ENCODE results near the gene PIGH.
A peak's percentile ranks its signal among the peaks of the same experiment; 100 is the strongest.

Gene PIGH

GRCh38 chr14:67575684-67576083, 24.4 kb downstream of the PIGH start:
- no peak for DNase-seq (ENCODE audit: low read depth, low spot score)

- DNase-seq (ENCODE audit: low read depth, low spot score), result no peak
Observed at GRCh38 chr14:67574806-67575205, 25.3 kb downstream of the PIGH start.

- DNase-seq (ENCODE audit: low read depth, low spot score), result no peak
Observed at GRCh38 chr14:67574156-67574555, 25.9 kb downstream of the PIGH start.

GRCh38 chr14:67573228-67574010, 26.6 kb downstream of the PIGH start:
- no peak for DNase-seq (ENCODE audit: low read depth, low spot score)

- DNase-seq (ENCODE audit: low read depth, low spot score), result no peak
Observed at GRCh38 chr14:67572608-67573007, 27.5 kb downstream of the PIGH start.

- no peak for DNase-seq (ENCODE audit: low read depth, low spot score)
Observed at GRCh38 chr14:67571991-67572323, 28.1 kb downstream of the PIGH start.

GRCh38 chr14:67571275-67571990, 28.6 kb downstream of the PIGH start:
- peak; percentile 52 for DNase-seq (ENCODE audit: low read depth, low spot score)

GRCh38 chr14:67570453-67570852, 29.6 kb downstream of the PIGH start:
- no peak for DNase-seq (ENCODE audit: low read depth, low spot score)

- no peak for DNase-seq (ENCODE audit: low read depth, low spot score)
Observed at GRCh38 chr14:67569651-67570290, 30.3 kb downstream of the PIGH start.

GRCh38 chr14:67569011-67569650, 30.9 kb downstream of the PIGH start:
- DNase-seq (ENCODE audit: low read depth, low spot score), result no peak

GRCh38 chr14:67567654-67568053, 32.4 kb downstream of the PIGH start:
- DNase-seq (ENCODE audit: low read depth, low spot score), result no peak

- no peak for DNase-seq (ENCODE audit: low read depth, low spot score)
Observed at GRCh38 chr14:67566908-67567307, 33.2 kb downstream of the PIGH start.

- no peak for DNase-seq (ENCODE audit: low read depth, low spot score)
Observed at GRCh38 chr14:67564236-67564635, 35.8 kb downstream of the PIGH start.

GRCh38 chr14:67562776-67563150, 37.3 kb downstream of the PIGH start:
- no peak for DNase-seq (ENCODE audit: low read depth, low spot score)

GRCh38 chr14:67562025-67562775, 37.9 kb downstream of the PIGH start:
- DNase-seq (ENCODE audit: low read depth, low spot score), result no peak

GRCh38 chr14:67559639-67560038, 40.4 kb downstream of the PIGH start:
- no peak for DNase-seq (ENCODE audit: low read depth, low spot score)

GRCh38 chr14:67557656-67558055, 42.4 kb downstream of the PIGH start:
- no peak for DNase-seq (ENCODE audit: low read depth, low spot score)

GRCh38 chr14:67557118-67557517, 43.0 kb downstream of the PIGH start:
- DNase-seq (ENCODE audit: low read depth, low spot score), result no peak

- no peak for DNase-seq (ENCODE audit: low read depth, low spot score)
Observed at GRCh38 chr14:67556671-67557070, 43.4 kb downstream of the PIGH start.

GRCh38 chr14:67555518-67556090, 44.5 kb downstream of the PIGH start:
- no peak for DNase-seq (ENCODE audit: low read depth, low spot score)

GRCh38 chr14:67554341-67554740, 45.7 kb downstream of the PIGH start:
- DNase-seq (ENCODE audit: low read depth, low spot score), result no peak

Measured in activated CD4-positive, CD25-positive, alpha-beta regulatory T cell treated with anti-CD3 and anti-CD28 coated beads, Interleukin-2, amount 50 U/mL, for 16 hours (primary cell).